Fibroblast of lung (primary cell): ENCODE measurements around the gene E2F2. TPM values are rescaled to one million over a fixed set of nuclear protein-coding genes. Genes with fewer than 3 reads are reported as not detected.

Experiments
- DNase-seq, 2 donors: peaks; one replicate each; pipeline versions ENCODE4 v3.0.0 to v3.0.0-alpha.2; 2010; ENCODE audit warnings: low read depth in 2 of 2
- H2AFZ ChIP-seq: 2 replicates; pipeline ENCODE4 v1.5.1; 2012; ENCODE audit warnings: low read length, control low read depth, inconsistent platforms
- H3K27ac ChIP-seq: 2 replicates; pipeline ENCODE4 v1.5.1; 2011; ENCODE audit warnings: low read length, control low read depth; ENCODE audit not compliant: insufficient read depth
- H3K27me3 ChIP-seq: 2 replicates; pipeline ENCODE4 v1.5.1; 2011; ENCODE audit warnings: mild to moderate bottlenecking, low read length; ENCODE audit not compliant: control insufficient read depth, insufficient read depth
- H3K36me3 ChIP-seq: 2 replicates; pipeline ENCODE4 v1.5.1; 2011; ENCODE audit warnings: low read length; ENCODE audit not compliant: control insufficient read depth, insufficient read depth
- H3K4me1 ChIP-seq: 2 replicates; pipeline ENCODE4 v1.5.1; 2011; ENCODE audit warnings: low read length; ENCODE audit not compliant: control insufficient read depth, insufficient read depth; ENCODE audit errors: extremely low read depth
- H3K4me2 ChIP-seq: 2 replicates; pipeline ENCODE4 v1.5.1; 2011; ENCODE audit warnings: low read length, control low read depth; ENCODE audit not compliant: insufficient read depth; ENCODE audit errors: extremely low read depth
- H3K4me3 ChIP-seq, 4 experiments: fragments of 200-600 bp in 1 of 4; sonication (generic) in 1 of 4; replicated peaks in 1 of 4; 2 replicates each; pipeline ENCODE4 v1.5.1; 2011 to 2016; ENCODE audit warnings: low read length in 4 of 4, low read depth in 3 of 4, mild to moderate bottlenecking in 3 of 4, control low read depth in 2 of 4, inconsistent platforms in 1 of 4, mixed read lengths in 1 of 4; ENCODE audit not compliant: insufficient read depth in 1 of 4; ENCODE audit errors: control extremely low read depth in 1 of 4
- H3K79me2 ChIP-seq: 2 replicates; pipeline ENCODE4 v1.5.1; 2012; ENCODE audit warnings: mild to moderate bottlenecking, low read length, inconsistent platforms; ENCODE audit not compliant: control insufficient read depth, insufficient read depth
- H3K9ac ChIP-seq: 2 replicates; pipeline ENCODE4 v1.5.1; 2011; ENCODE audit warnings: mild to moderate bottlenecking, low read length, control low read depth; ENCODE audit not compliant: insufficient read depth
- H3K9me3 ChIP-seq: 2 replicates; pipeline ENCODE4 v1.5.1; 2012; ENCODE audit warnings: low read depth, low read length; ENCODE audit not compliant: control insufficient read depth, insufficient read depth
- H4K20me1 ChIP-seq: 2 replicates; pipeline ENCODE4 v1.5.1; 2011; ENCODE audit warnings: low read length; ENCODE audit not compliant: control insufficient read depth, insufficient read depth; ENCODE audit errors: extremely low read depth
- EZH2 ChIP-seq: IDR thresholded peaks from 2 replicates; pipeline ENCODE4 v1.5.1; 2012; ENCODE audit warnings: low read length, control low read depth, mild to moderate bottlenecking; ENCODE audit errors: missing control alignments
- polyA plus RNA-seq, 2 donors: library from polyadenylated mRNA; depleted of rRNA in 1 of 2; stranded (reverse) in 1 of 2; unstranded in 1 of 2; fragments of >200 nt; gene quantifications; 2 replicates each; pipeline ENCODE4 v1.2.1, GENCODE V29; 2011 to 2012; ENCODE audit warnings: missing spikeins in 1 of 2
- total RNA-seq: library from RNA; depleted of rRNA; stranded (reverse); fragments of >200 nt; gene quantifications from 2 replicates; pipeline ENCODE4 v1.2.1, GENCODE V29; 2014
- TF ChIP-seq, protein P1 (sequence below), 2 donors: IDR thresholded peaks in 1 of 2; conservative IDR thresholded peaks in 1 of 2; 1 replicate in 1 of 2; 2 replicates in 1 of 2; pipeline ENCODE4 v1.5.1; 2011 to 2012; ENCODE audit warnings: low read length in 2 of 2, control low read depth in 1 of 2, inconsistent platforms in 1 of 2, low read depth in 1 of 2, mild to moderate bottlenecking in 1 of 2

Gene E2F2
- total and polyA plus RNA-seq, 2 donors (not counting 1 experiment from before 2014, with no cell fraction given): 0.17 to 0.26 TPM

DNA sequence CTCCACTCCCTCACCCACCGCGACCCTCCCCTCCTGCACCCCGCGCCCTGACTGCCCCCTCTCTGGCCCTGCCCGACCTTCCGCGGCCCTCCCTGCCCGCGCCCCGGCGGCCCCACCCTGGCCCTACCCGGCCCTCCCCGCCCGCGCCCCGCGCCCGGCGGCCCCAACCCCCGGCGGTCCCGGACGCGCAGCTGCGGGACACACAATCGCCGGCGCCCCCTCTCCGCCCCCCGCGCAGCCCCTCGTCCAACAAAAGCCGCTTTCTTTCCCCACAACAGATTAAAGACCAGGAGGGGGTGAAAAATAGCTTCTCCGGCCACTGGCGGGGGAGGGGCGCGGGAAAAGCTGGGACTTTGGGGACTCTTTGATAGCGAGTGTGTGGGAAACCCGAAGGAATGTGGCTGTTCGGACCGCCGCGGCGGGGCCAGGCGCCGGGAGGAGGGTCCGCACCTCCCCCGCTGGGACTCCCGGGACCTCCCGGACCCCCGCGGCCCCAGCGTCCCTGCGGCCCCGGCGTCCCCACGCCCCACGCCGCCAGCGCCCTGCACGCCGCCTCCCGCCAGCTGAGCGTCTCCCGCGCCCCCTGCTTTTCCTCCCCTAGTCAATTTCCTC is 37.1 kb upstream of the E2F2 start:
- Histone ChIP-seq H3K36me3 (no peaks in the 10 kb centered on the region), H3K4me2 (peak overlapping the region; percentile 80), H2AFZ (peak overlapping the region; percentile 73), H3K27ac (peak overlapping the region; percentile 61), H3K27me3 (no peaks in the 10 kb centered on the region), H3K4me3 (peak overlapping the region; percentile 38 to 63 (median 48)), H3K9me3 (no peaks in the 10 kb centered on the region), H3K79me2 (no peaks in the 10 kb centered on the region), H3K4me1 (peaks cover 2% of the 10 kb centered on the region), H3K9ac (peak overlapping the region; percentile 77), H4K20me1 (no peaks in the 10 kb centered on the region)
- TF ChIP-seq, protein P1, sequence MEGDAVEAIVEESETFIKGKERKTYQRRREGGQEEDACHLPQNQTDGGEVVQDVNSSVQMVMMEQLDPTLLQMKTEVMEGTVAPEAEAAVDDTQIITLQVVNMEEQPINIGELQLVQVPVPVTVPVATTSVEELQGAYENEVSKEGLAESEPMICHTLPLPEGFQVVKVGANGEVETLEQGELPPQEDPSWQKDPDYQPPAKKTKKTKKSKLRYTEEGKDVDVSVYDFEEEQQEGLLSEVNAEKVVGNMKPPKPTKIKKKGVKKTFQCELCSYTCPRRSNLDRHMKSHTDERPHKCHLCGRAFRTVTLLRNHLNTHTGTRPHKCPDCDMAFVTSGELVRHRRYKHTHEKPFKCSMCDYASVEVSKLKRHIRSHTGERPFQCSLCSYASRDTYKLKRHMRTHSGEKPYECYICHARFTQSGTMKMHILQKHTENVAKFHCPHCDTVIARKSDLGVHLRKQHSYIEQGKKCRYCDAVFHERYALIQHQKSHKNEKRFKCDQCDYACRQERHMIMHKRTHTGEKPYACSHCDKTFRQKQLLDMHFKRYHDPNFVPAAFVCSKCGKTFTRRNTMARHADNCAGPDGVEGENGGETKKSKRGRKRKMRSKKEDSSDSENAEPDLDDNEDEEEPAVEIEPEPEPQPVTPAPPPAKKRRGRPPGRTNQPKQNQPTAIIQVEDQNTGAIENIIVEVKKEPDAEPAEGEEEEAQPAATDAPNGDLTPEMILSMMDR (conservative IDR thresholded peaks at IDR 0.05 in 1 of 2, IDR thresholded peaks at IDR 0.05 in 1 of 2; ENCODE audit: low read depth in 1 of 2, low read length in 2 of 2): no peak
- TF ChIP-seq EZH2: no peak
- DNase-seq: no peak

- peak overlapping the region; percentile 69 for H3K4me2 ChIP-seq
- H3K9ac ChIP-seq: peak overlapping the region; percentile 20
Observed at GRCh38 chr1:23567629-23567995, 36.6 kb upstream of the E2F2 start.

DNA sequence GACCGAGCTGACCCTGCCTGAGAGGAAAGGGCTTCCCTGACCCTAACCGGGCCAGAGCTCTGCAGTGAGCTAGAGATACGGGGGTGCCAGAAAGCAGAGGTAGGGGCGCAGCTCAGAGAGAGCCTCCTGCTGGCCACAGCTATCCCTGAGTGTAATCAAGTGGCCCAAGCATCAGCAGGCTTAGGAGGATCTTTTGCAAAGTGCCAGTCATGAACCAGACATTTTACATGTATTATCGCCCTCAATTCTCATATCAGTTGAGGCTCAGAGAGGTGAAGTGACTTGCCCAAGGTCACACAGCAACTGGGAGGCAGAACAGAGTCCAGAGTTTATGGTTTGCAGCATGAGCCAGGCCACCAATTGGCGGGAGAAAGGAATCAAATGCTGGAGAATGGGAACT is 35.3 kb upstream of the E2F2 start:
- no peak overlapping the region for H3K4me2 ChIP-seq

More at GRCh38 chr1:23567629-23567995, 36.6 kb upstream of the E2F2 start:
- peaks cover 2% of the 10 kb centered on the region for H3K4me1 ChIP-seq
- TF ChIP-seq EZH2: no peak
- TF ChIP-seq, protein P1 (conservative IDR thresholded peaks at IDR 0.05 in 1 of 2, IDR thresholded peaks at IDR 0.05 in 1 of 2; ENCODE audit: low read depth in 1 of 2, low read length in 2 of 2): no peak
- DNase-seq: no peak
- peak overlapping the region in 3 of 4 experiments; percentile 17 to 63 (median 23) for H3K4me3 ChIP-seq
- H3K9me3 ChIP-seq: no peaks in the 10 kb centered on the region
- H2AFZ ChIP-seq: peak overlapping the region; percentile 70
- H3K79me2 ChIP-seq: no peaks in the 10 kb centered on the region
- H3K27ac ChIP-seq: no peak overlapping the region
- H3K36me3 ChIP-seq: no peaks in the 10 kb centered on the region
- no peaks in the 10 kb centered on the region for H4K20me1 ChIP-seq
- H3K27me3 ChIP-seq: no peaks in the 10 kb centered on the region

More for the DNA sequence above, 35.3 kb upstream of the E2F2 start:
- H3K9ac ChIP-seq: no peak overlapping the region
- H3K27me3 ChIP-seq: no peaks in the 10 kb centered on the region
- no peak for DNase-seq
- no peaks in the 10 kb centered on the region for H3K79me2 ChIP-seq
- no peaks in the 10 kb centered on the region for H3K36me3 ChIP-seq
- H3K9me3 ChIP-seq: no peaks in the 10 kb centered on the region
- TF ChIP-seq, protein P1 (conservative IDR thresholded peaks at IDR 0.05 in 1 of 2, IDR thresholded peaks at IDR 0.05 in 1 of 2; ENCODE audit: low read depth in 1 of 2, low read length in 2 of 2): no peak
- no peak for TF ChIP-seq EZH2
- H2AFZ ChIP-seq: no peak overlapping the region
- peaks cover 9% of the 10 kb centered on the region for H3K4me1 ChIP-seq
- no peaks in the 10 kb centered on the region for H4K20me1 ChIP-seq
- no peak overlapping the region for H3K27ac ChIP-seq
- no peak overlapping the region for H3K4me3 ChIP-seq
